ENCODE measurements around the gene ARID3A. TPM values are rescaled to one million over a fixed set of nuclear protein-coding genes. Genes with fewer than 3 reads are reported as not detected.

Gene ARID3A
- total and polyA plus RNA-seq, 12 donors, result 1.6 to 10.2 (median 7.4) TPM

DNA sequence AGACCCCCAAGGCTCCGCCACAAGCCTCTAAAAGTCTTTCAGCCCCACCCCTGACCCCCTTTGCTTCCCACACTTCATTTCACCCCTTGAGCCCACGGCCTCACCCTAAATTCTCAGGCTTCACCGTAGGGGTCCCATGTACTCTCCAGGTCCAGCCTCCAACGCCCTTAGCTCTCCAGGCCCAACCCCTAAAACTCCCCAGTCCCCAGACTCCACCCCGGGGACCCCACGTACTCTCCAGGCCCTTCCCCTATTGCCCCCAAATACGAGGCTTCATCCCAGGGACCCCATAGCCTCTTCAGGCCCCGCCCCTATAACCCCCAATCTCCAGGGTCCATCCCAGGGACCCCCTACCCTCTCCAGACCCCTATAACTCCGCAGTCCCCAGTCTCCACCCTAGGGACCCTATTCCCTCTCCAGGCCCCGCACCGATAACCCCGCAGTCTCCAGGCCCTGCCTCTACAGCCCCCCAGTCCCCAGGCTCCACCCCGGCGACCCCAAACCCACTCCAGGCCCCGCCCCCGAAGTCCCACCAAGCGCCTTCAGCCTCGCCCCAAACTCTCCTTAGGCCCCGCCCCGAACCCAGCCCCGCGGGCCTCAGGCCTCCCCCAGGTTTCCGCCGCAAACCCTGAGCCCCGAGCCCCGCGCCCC lies 33.5 kb upstream of the ARID3A start:
- H3K27ac ChIP-seq, result peak overlapping the region in 4 of 5 donors; percentile 82 to 91 (median 88)
- DNase-seq, result no peak
- TF ChIP-seq POLR2A (IDR thresholded peaks at IDR 0.05), result no peak
- TF ChIP-seq, protein P1, sequence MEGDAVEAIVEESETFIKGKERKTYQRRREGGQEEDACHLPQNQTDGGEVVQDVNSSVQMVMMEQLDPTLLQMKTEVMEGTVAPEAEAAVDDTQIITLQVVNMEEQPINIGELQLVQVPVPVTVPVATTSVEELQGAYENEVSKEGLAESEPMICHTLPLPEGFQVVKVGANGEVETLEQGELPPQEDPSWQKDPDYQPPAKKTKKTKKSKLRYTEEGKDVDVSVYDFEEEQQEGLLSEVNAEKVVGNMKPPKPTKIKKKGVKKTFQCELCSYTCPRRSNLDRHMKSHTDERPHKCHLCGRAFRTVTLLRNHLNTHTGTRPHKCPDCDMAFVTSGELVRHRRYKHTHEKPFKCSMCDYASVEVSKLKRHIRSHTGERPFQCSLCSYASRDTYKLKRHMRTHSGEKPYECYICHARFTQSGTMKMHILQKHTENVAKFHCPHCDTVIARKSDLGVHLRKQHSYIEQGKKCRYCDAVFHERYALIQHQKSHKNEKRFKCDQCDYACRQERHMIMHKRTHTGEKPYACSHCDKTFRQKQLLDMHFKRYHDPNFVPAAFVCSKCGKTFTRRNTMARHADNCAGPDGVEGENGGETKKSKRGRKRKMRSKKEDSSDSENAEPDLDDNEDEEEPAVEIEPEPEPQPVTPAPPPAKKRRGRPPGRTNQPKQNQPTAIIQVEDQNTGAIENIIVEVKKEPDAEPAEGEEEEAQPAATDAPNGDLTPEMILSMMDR (IDR thresholded peaks at IDR 0.05), result no peak
- H3K27me3 ChIP-seq, result no peaks in the 10 kb centered on the region
- H3K4me1 ChIP-seq (replicated peaks in 1 of 2), result peaks cover 6 to 8% of the 10 kb centered on the region in 2 donors
- intact Hi-C loops (cut with DNase I), result no loop called here
- H3K9me3 ChIP-seq (replicated peaks in 1 of 3), result no peaks in the 10 kb centered on the region
- WGBS, 4 donors, result 5 to 10% (median 5%) methylated on average over 10 to 26 of the region's 27 CpGs
- peaks cover 0 to 21% of the 10 kb centered on the region in 2 donors for H3K36me3 ChIP-seq (replicated peaks in 1 of 2)
- H3K4me3 ChIP-seq, result peak overlapping the region; percentile 32 to 99 (median 63)

DNA sequence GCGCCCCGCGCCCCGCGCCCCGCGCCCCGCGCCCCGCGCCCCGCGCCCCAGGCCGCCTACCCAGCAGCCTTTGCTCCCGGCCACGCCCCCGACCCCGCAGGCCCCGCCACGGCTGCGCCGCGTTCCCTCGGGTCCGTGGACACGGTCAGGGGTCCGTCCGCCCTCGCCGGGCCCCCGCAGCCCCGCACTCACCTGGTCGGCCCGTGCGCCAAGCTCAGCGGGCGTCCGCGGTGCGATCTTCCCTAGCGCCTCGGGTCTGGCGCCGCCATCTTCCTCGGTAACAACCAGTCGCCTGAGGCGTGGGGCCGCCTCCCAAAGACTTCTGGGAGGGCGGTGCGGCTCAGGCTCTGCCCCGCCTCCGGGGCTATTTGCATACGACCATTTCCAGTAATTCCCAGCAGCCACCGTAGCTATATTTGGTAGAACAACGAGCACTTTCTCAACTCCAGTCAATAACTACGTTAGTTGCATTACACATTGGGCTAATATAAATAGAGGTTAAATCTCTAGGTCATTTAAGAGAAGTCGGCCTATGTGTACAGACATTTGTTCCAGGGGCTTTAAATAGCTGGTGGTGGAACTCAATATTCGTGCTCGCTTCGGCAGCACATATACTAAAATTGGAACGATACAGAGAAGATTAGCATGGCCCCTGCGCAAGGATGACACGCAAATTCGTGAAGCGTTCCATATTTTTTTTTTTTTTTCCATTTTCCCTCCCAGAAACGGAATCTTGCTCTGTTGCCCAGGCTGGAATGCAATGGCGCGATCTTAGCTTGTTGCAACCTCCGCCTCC lies 32.7 kb upstream of the ARID3A start, which contains the start of the genes MED16 and RNU6-9:
Gene MED16, minus strand, starts transcription at position 294 of the 796 bp plus-strand sequence. CDS start 2,056 bp downstream, outside the sequence.
Gene RNU6-9, plus strand, starts transcription at position 591 of the 796 bp plus-strand sequence.
- H3K9me3 ChIP-seq (replicated peaks in 1 of 3), result no peaks in the 10 kb centered on the region
- DNase-seq, result peak; percentile 90 to 96 (median 93)
- H3K4me3 ChIP-seq, result peak within 1 kb of the TSS; percentile 52 to 99 (median 77)
- peak within 1 kb of the TSS; percentile 55 to 91 (median 87) for H3K27ac ChIP-seq
- peaks cover 0 to 16% of the 10 kb centered on the region in 2 donors for H3K36me3 ChIP-seq (replicated peaks in 1 of 2)
- TF ChIP-seq, protein P1 (IDR thresholded peaks at IDR 0.05), result no peak
- peak; percentile 43 to 56 for TF ChIP-seq POLR2A (IDR thresholded peaks at IDR 0.05)
- H3K4me1 ChIP-seq (replicated peaks in 1 of 2), result peaks cover 6 to 8% of the 10 kb centered on the region in 2 donors
- intact Hi-C loops (cut with DNase I), result no loop called here
- 0 to 2% (median 1%) methylated on average over 17 to 69 of the region's 69 CpGs for WGBS, 4 donors
- H3K27me3 ChIP-seq, result no peaks in the 10 kb centered on the region

DNA sequence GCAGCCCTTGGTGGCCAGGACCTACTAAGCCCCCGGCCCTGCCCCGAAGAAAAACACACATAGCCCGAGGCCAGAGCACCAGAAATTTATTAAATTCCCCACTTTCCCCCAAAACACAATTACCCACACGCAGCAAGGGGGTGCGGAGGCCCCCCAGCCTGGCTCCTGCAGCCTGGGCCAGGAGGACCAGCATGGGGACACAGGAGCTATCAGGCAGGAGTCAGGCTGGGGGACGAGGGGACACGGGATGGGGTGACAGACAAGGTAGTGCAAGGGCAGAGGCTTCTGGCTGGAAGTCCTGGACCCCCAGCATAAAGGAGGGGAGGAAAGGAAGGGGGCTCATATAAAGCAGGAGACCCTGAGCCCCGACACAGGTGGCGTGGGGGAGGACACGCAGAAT lies 29.4 kb upstream of the ARID3A start:
- peaks cover 6 to 8% of the 10 kb centered on the region in 2 donors for H3K4me1 ChIP-seq (replicated peaks in 1 of 2)
- H3K9me3 ChIP-seq (replicated peaks in 1 of 3), result no peaks in the 10 kb centered on the region
- no peak overlapping the region for H3K27ac ChIP-seq
- intact Hi-C loops (cut with DNase I), result no loop called here
- H3K4me3 ChIP-seq, result no peak overlapping the region
- H3K27me3 ChIP-seq, result no peaks in the 10 kb centered on the region
- TF ChIP-seq, protein P1 (IDR thresholded peaks at IDR 0.05), result no peak
- no peak for TF ChIP-seq POLR2A (IDR thresholded peaks at IDR 0.05)
- DNase-seq, result no peak
- peaks cover 0 to 3% of the 10 kb centered on the region in 2 donors for H3K36me3 ChIP-seq (replicated peaks in 1 of 2)
- WGBS, 4 donors, result 81 to 91% (median 84%) methylated on average over 6 to 10 of the region's 10 CpGs

DNA sequence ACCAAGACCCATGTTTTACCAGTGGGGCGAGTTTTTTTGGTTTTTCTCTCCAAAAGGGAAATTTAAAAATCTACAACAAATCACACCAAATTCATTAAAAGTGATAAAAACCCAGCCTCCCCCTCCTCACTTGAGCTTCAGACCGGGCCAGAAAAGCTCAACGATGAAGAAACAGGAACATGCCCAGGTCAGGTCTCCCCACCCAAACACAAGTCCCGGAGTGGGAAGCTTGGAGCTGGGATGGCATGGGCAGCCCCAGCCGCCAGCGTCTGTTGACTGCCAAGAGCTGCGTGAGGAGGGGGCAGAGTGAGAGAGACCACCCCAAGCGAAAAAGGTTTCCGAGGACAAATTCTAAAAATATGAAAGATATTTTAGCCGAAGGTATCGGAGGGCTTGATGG lies 28.8 kb upstream of the ARID3A start:
- WGBS, 4 donors, result 91 to 93% (median 92%) methylated on average over 11 of the region's 11 CpGs
- H3K27ac ChIP-seq, result no peak overlapping the region
- no peaks in the 10 kb centered on the region for H3K9me3 ChIP-seq (replicated peaks in 1 of 3)
- no peak for DNase-seq
- intact Hi-C loops (cut with DNase I), result no loop called here
- peaks cover 0 to 3% of the 10 kb centered on the region in 2 donors for H3K36me3 ChIP-seq (replicated peaks in 1 of 2)
- no peak overlapping the region for H3K4me3 ChIP-seq
- no peaks in the 10 kb centered on the region for H3K27me3 ChIP-seq
- no peak for TF ChIP-seq POLR2A (IDR thresholded peaks at IDR 0.05)
- TF ChIP-seq, protein P1 (IDR thresholded peaks at IDR 0.05), result no peak
- H3K4me1 ChIP-seq (replicated peaks in 1 of 2), result peaks cover 5 to 6% of the 10 kb centered on the region in 2 donors
